Right atrium auricular region (tissue), 2 donors: ENCODE data around the gene SGMS2. TPM values are rescaled to one million over a fixed set of nuclear protein-coding genes. Genes with fewer than 3 reads are reported as not detected.
"Not testable (repeated sequence)": the region's sequence is repeated elsewhere in the genome, so short reads cannot be mapped to it uniquely, and the experiment has no call there.

ENCODE experiments used
- DNase-seq: peaks from one replicate; pipeline ENCODE4 v3.0.0-alpha.2; 2019; ENCODE audit warnings: low spot score
- H3K27ac ChIP-seq, 2 donors: fragments of 200-600 bp; sonication (generic); 1 replicate in 1 of 2; 2 replicates in 1 of 2; pipeline ENCODE4 v1.5.1; 2016 to 2019
- H3K27me3 ChIP-seq, 2 donors: fragments of 200-600 bp; sonication (generic); one replicate each; pipeline versions ENCODE4 v1.5.1 to v1.6.0; 2017 to 2019
- H3K36me3 ChIP-seq: fragments of 200-600 bp; sonication (generic); one replicate; pipeline ENCODE4 v1.5.1; 2016
- H3K4me1 ChIP-seq, 2 donors: fragments of 200-600 bp; sonication (generic); one replicate each; pipeline versions ENCODE4 v1.5.1 to v1.6.0; 2017 to 2019
- H3K4me3 ChIP-seq, 2 donors: fragments of 200-600 bp; sonication (generic); 1 replicate in 1 of 2; 2 replicates in 1 of 2; pipeline ENCODE4 v1.5.1; 2017 to 2019; ENCODE audit warnings: mild to moderate bottlenecking in 1 of 2, moderate library complexity in 1 of 2
- H3K9me3 ChIP-seq, 2 donors: fragments of 200-600 bp; sonication (generic); one replicate each; pipeline ENCODE4 v1.5.1; 2019
- total RNA-seq, 2 donors: library from RNA; depleted of rRNA; stranded (reverse); fragments of >200 nt; gene quantifications; one replicate each; pipeline ENCODE4 v1.1.0, GENCODE V29; 2016
- TF ChIP-seq, protein P1 (sequence below), 2 donors: fragments of 200-600 bp; sonication (generic); IDR thresholded peaks; one replicate each; pipeline ENCODE4 v1.5.1; 2019; ENCODE audit warnings: antibody characterized with exemption in 2 of 2

SGMS2 gene
- total RNA-seq, 2 donors from 2014 or later = 53.6 to 73.6 TPM

DNA sequence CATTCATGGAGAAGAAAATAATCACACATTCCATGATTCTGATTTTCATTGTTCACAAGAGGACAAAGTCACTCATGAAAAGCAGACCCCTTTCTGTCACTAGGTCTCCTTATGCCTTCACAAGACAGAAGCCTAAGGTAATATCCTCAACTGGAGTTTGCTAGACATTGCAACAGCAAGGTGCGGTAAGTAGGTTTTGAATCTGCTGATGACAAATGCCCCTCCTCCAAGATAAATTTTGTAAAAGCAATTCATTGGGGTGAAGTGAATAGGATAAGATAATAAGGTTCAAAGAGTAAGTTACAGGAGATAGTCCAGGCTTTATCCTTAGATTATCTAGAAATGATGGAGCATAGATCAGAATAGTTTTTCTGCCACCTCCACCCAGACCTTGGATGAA lies 90.5 kb downstream of the SGMS2 start:
- TF ChIP-seq, protein P1, sequence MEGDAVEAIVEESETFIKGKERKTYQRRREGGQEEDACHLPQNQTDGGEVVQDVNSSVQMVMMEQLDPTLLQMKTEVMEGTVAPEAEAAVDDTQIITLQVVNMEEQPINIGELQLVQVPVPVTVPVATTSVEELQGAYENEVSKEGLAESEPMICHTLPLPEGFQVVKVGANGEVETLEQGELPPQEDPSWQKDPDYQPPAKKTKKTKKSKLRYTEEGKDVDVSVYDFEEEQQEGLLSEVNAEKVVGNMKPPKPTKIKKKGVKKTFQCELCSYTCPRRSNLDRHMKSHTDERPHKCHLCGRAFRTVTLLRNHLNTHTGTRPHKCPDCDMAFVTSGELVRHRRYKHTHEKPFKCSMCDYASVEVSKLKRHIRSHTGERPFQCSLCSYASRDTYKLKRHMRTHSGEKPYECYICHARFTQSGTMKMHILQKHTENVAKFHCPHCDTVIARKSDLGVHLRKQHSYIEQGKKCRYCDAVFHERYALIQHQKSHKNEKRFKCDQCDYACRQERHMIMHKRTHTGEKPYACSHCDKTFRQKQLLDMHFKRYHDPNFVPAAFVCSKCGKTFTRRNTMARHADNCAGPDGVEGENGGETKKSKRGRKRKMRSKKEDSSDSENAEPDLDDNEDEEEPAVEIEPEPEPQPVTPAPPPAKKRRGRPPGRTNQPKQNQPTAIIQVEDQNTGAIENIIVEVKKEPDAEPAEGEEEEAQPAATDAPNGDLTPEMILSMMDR (IDR thresholded peaks at IDR 0.05) = no peak
- H3K36me3 ChIP-seq = peaks cover 8% of the 10 kb centered on the region
- no peak overlapping the region for H3K27ac ChIP-seq
- no peak for DNase-seq
- H3K4me3 ChIP-seq = no peak overlapping the region
- H3K27me3 ChIP-seq = no peaks in the 10 kb centered on the region
- H3K9me3 ChIP-seq = peaks cover 3 to 9% of the 10 kb centered on the region in 2 donors
- H3K4me1 ChIP-seq = no peaks in the 10 kb centered on the region

DNA sequence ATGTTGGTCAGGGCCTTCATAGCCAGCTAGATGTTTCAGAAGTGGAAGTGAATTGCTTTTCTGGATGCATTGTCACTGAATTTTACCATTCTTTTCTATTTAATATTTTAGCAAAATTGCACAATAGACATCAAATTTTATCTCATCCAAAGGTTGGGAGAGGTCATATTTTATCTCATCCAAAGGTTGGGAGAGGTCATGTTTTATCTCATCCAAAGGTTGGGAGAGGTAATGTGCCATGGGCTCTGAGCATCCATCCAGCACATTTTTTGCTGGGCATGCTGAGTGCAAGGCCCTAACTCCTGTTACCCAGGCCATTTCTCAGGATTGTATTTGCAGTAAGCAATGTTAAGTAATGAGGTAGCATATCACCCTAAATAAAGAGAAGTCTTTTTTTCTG lies 91.9 kb downstream of the SGMS2 start:
- H3K9me3 ChIP-seq = peaks cover 6 to 17% of the 10 kb centered on the region in 2 donors
- no peaks in the 10 kb centered on the region for H3K27me3 ChIP-seq
- DNase-seq = no peak
- H3K4me3 ChIP-seq = no peak overlapping the region
- H3K36me3 ChIP-seq = no peaks in the 10 kb centered on the region
- TF ChIP-seq, protein P1 (IDR thresholded peaks at IDR 0.05) = no peak
- H3K4me1 ChIP-seq = no peaks in the 10 kb centered on the region
- H3K27ac ChIP-seq = no peak overlapping the region

DNA sequence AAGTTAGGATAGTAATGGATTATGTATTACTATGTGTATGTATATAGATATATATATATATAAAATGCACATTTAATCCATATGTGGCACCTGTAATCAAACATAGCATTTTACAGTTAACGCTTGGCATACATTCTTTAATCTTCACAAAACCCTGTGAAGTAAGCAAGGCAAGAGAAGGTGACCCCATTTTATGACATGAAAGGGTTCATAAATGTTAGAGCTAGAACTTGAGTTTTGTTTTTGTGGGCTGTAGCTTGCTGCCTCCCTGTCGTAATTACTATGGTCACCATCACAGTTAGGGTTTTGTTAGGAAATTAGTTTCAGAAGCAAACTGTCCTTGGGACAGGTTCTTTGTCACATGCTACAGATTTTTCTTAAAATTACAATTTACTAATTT lies 92.8 kb downstream of the SGMS2 start:
- no peak overlapping the region for H3K27ac ChIP-seq
- peaks cover 6 to 17% of the 10 kb centered on the region in 2 donors for H3K9me3 ChIP-seq
- H3K36me3 ChIP-seq = no peaks in the 10 kb centered on the region
- TF ChIP-seq, protein P1 (IDR thresholded peaks at IDR 0.05) = no peak
- no peak overlapping the region for H3K4me3 ChIP-seq
- no peak for DNase-seq
- H3K4me1 ChIP-seq = no peaks in the 10 kb centered on the region
- H3K27me3 ChIP-seq = no peaks in the 10 kb centered on the region

DNA sequence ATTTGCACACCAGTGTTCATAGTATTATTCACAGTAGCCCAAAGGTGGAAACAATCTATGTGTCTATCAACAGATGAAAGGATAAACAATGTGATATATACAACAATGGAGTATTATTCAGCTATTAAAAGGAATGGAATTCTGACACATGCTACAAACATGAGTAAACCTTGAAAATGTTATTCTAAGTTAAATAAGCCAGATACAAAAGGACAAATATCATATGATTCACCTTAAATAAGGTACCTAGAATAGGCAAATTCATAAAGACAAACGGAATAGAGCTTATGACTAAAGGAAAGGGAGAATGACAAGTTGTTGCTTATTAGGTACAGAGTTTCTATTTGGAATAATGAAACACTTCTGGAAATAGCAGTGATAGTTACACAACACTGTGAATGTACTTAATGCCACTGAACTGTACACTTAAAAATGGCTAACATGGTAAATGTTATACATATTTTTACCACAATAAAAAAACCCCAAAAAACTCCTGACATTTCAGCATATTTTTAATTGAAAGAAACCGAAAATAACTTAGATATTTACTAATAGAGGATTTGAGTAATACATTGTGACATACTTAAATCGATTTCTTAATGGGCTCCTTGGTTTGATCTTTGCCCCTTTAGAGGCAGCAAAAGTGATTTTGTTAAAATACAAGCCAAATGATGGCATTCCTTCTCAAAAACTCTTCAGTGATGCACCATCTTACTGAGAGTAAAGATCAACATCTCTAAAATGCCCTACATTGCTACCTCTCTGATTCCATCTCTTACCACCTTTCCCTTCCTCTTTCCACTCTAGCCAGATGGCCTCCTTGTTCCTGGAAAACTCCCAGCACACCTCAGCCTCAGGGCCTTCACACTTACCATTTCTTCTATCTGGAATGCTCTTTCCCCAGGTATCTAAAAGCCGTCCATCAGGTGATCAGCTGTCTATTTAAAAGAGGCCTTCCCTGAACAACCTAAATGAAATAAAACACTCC lies 98.0 kb downstream of the SGMS2 start:
- Histone ChIP-seq H3K27me3 (no peaks in the 10 kb centered on the region), H3K36me3 (no peaks in the 10 kb centered on the region), H3K4me1 (no peaks in the 10 kb centered on the region), H3K27ac (no peak overlapping the region), H3K4me3 (no peak overlapping the region), H3K9me3 (peaks cover 6 to 17% of the 10 kb centered on the region in 2 donors)
- no peak for DNase-seq
- TF ChIP-seq, protein P1 (IDR thresholded peaks at IDR 0.05) = no peak

DNA sequence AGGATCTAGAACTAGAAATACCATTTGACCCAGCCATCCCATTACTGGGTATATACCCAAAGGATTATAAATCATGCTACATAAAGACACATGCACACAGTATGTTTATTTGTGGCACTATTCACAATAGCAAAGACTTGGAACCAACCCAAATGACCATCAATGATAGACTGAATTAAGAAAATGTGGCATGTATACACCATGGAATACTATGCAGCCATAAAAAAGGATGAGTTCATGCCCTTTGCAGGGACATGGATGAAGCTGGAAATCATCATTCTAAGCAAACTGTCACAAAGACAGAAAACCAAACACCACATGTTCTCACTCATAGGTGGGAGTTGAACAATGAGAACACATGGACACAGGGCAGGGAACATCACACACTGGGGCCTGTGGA lies 101.0 kb downstream of the SGMS2 start:
- H3K36me3 ChIP-seq, DNase-seq, H3K4me3 ChIP-seq, H3K27me3 ChIP-seq, H3K9me3 ChIP-seq, H3K27ac ChIP-seq, H3K4me1 ChIP-seq: not testable (repeated sequence)

DNA sequence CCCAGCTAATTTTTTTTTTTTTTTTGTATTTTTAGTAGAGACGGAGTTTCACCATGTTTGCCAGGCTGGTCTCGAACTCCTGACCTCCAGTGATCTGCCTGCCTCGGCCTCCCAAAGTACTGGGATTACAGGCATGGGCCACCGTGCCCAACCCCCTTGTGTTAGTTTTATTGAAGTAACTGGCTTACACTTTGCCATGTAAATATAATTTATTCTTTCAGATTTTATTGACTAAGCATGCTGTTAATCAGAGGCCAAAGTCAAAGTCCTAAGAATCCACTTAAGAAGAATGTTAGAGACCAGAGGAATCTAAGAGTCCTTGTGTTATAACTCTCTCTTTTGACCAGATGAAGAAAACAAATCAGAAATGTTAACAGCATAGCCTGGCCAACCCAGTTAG lies 102.1 kb downstream of the SGMS2 start:
- H3K4me1 ChIP-seq, H3K36me3 ChIP-seq, H3K27me3 ChIP-seq, H3K4me3 ChIP-seq, H3K27ac ChIP-seq, H3K9me3 ChIP-seq, DNase-seq: not testable (repeated sequence)
